Mononuclear cell (primary cell): ENCODE measurements around the gene PRMT7. TPM values are rescaled to one million over a fixed set of nuclear protein-coding genes. Genes with fewer than 3 reads are reported as not detected.

Experiments used
- H3K27me3 ChIP-seq: 2 replicates; pipeline ENCODE4 v1.6.0; 2011; ENCODE audit warnings: low read length, control low read depth; ENCODE audit not compliant: insufficient read depth
- H3K4me1 ChIP-seq: 2 replicates; pipeline ENCODE4 v1.5.1; 2011; ENCODE audit warnings: mild to moderate bottlenecking, low read length, control low read depth; ENCODE audit not compliant: insufficient read depth
- H3K4me3 ChIP-seq: 2 replicates; pipeline ENCODE4 v1.5.1; 2011; ENCODE audit warnings: mild to moderate bottlenecking, low read length, moderate library complexity
- H3K9me3 ChIP-seq: 2 replicates; pipeline ENCODE4 v1.5.1; 2011; ENCODE audit warnings: low read depth, mild to moderate bottlenecking, control low read depth, low read length
- total RNA-seq: library from RNA; depleted of rRNA; stranded (reverse); fragments of >200 nt; gene quantifications from one replicate; pipeline ENCODE4 v1.2.3, GENCODE V29; 2012

Gene PRMT7
- total RNA-seq, 1 donor: 33.1 TPM

- no peak overlapping the region for H3K4me3 ChIP-seq
- H3K9me3 ChIP-seq: no peaks in the 10 kb centered on the region
- H3K4me1 ChIP-seq: peaks cover 71% of the 10 kb centered on the region
- H3K27me3 ChIP-seq: no peaks in the 10 kb centered on the region
Measured at GRCh38 chr16:68290450-68290849, 20.4 kb upstream of the PRMT7 start.

GRCh38 chr16:68291227-68291626, 19.6 kb upstream of the PRMT7 start:
- H3K27me3 ChIP-seq: no peaks in the 10 kb centered on the region
- H3K9me3 ChIP-seq: no peaks in the 10 kb centered on the region
- H3K4me1 ChIP-seq: peaks cover 63% of the 10 kb centered on the region
- H3K4me3 ChIP-seq: no peak overlapping the region

GRCh38 chr16:68292425-68292824, 18.4 kb upstream of the PRMT7 start:
- no peaks in the 10 kb centered on the region for H3K27me3 ChIP-seq
- H3K4me3 ChIP-seq: no peak overlapping the region
- H3K4me1 ChIP-seq: peaks cover 51% of the 10 kb centered on the region
- H3K9me3 ChIP-seq: no peaks in the 10 kb centered on the region

GRCh38 chr16:68296291-68296690, 14.5 kb upstream of the PRMT7 start:
- no peak overlapping the region for H3K4me3 ChIP-seq
- no peaks in the 10 kb centered on the region for H3K9me3 ChIP-seq
- H3K27me3 ChIP-seq: no peaks in the 10 kb centered on the region
- H3K4me1 ChIP-seq: peaks cover 19% of the 10 kb centered on the region

- Histone ChIP-seq H3K4me3 (no peak overlapping the region), H3K4me1 (peaks cover 15% of the 10 kb centered on the region), H3K27me3 (no peaks in the 10 kb centered on the region), H3K9me3 (no peaks in the 10 kb centered on the region)
Measured at GRCh38 chr16:68296693-68297092, 14.1 kb upstream of the PRMT7 start.

- Histone ChIP-seq H3K9me3 (no peaks in the 10 kb centered on the region), H3K4me3 (no peak overlapping the region), H3K27me3 (no peaks in the 10 kb centered on the region), H3K4me1 (peaks cover 11% of the 10 kb centered on the region)
Measured at GRCh38 chr16:68297908-68298307, 12.9 kb upstream of the PRMT7 start.

- peaks cover 11% of the 10 kb centered on the region for H3K4me1 ChIP-seq
- H3K27me3 ChIP-seq: no peaks in the 10 kb centered on the region
- H3K9me3 ChIP-seq: no peaks in the 10 kb centered on the region
- no peak overlapping the region for H3K4me3 ChIP-seq
Measured at GRCh38 chr16:68298312-68298711, 12.5 kb upstream of the PRMT7 start.

GRCh38 chr16:68298907-68299561, 11.8 kb upstream of the PRMT7 start:
- Histone ChIP-seq H3K4me1 (peaks cover 11% of the 10 kb centered on the region), H3K9me3 (no peaks in the 10 kb centered on the region), H3K4me3 (no peak overlapping the region), H3K27me3 (no peaks in the 10 kb centered on the region)

GRCh38 chr16:68299571-68300453, 11.0 kb upstream of the PRMT7 start:
- H3K4me1 ChIP-seq: peaks cover 11% of the 10 kb centered on the region
- no peaks in the 10 kb centered on the region for H3K27me3 ChIP-seq
- no peak overlapping the region for H3K4me3 ChIP-seq
- no peaks in the 10 kb centered on the region for H3K9me3 ChIP-seq

- Histone ChIP-seq H3K4me1 (peaks cover 11% of the 10 kb centered on the region), H3K4me3 (no peak overlapping the region), H3K27me3 (no peaks in the 10 kb centered on the region), H3K9me3 (no peaks in the 10 kb centered on the region)
Measured at GRCh38 chr16:68300734-68301459, 9.9 kb upstream of the PRMT7 start.

GRCh38 chr16:68306633-68307032, 4.2 kb upstream of the PRMT7 start:
- H3K4me3 ChIP-seq: no peak overlapping the region
- peaks cover 32% of the 10 kb centered on the region for H3K4me1 ChIP-seq
- no peaks in the 10 kb centered on the region for H3K27me3 ChIP-seq
- no peaks in the 10 kb centered on the region for H3K9me3 ChIP-seq

- Histone ChIP-seq H3K4me1 (peaks cover 36% of the 10 kb centered on the region), H3K4me3 (peak overlapping the region; percentile 94), H3K9me3 (no peaks in the 10 kb centered on the region), H3K27me3 (no peaks in the 10 kb centered on the region)
Measured at GRCh38 chr16:68309799-68310198, 1.0 kb upstream of the PRMT7 start.

GRCh38 chr16:68310437-68310773, 414 bp upstream of the PRMT7 start:
- no peaks in the 10 kb centered on the region for H3K9me3 ChIP-seq
- H3K27me3 ChIP-seq: no peaks in the 10 kb centered on the region
- H3K4me3 ChIP-seq: peak overlapping the region; percentile 94
- peaks cover 36% of the 10 kb centered on the region for H3K4me1 ChIP-seq

- no peak overlapping the region for H3K4me3 ChIP-seq
Measured at GRCh38 chr16:68313116-68313515, 2.3 kb downstream of the PRMT7 start.

GRCh38 chr16:68319185-68319908, 8.5 kb downstream of the PRMT7 start:
- no peaks in the 10 kb centered on the region for H3K4me1 ChIP-seq
- no peaks in the 10 kb centered on the region for H3K9me3 ChIP-seq
- no peak overlapping the region for H3K4me3 ChIP-seq
- no peaks in the 10 kb centered on the region for H3K27me3 ChIP-seq

More at GRCh38 chr16:68313116-68313515, 2.3 kb downstream of the PRMT7 start:
- H3K4me1 ChIP-seq: peaks cover 36% of the 10 kb centered on the region
- no peaks in the 10 kb centered on the region for H3K27me3 ChIP-seq
- H3K9me3 ChIP-seq: no peaks in the 10 kb centered on the region
